ENCODE data around the gene GNAI3. TPM values are rescaled to one million over a fixed set of nuclear protein-coding genes. Genes with fewer than 3 reads are reported as not detected.

Gene GNAI3
- total and polyA plus RNA-seq, 2 donors (not counting 3 experiments of a cell fraction or from before 2014, with no cell fraction given): 5.0 to 14.0 TPM

DNA sequence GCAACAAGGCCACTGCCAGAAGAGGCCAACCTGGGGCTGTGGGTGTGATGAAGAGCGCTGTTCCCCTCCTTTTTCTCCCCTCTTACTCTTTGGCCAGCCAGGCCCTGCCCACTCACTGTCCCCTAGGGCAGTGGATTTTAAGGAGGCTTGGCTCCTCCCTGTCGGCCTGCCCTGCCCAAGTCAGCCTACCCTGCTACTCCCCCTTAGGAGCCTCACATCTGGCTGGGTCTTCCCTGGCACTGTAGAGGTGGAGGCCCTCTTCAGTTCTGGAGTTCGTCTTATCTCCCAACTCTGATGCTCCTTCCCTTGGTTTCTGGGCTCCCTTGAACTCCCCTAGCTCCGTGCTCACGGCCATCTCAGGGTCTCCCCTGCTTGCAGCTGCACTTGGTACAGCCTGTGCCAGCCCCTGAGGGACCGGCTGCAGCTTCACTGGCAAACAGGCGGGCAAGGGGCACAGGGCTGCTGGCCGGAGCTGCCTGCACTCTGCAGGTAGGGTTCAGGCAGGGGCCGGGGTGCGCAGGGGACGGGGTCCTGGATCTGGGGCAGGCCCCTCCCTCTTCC lies 75.3 kb downstream of the GNAI3 start:
- no TSS peak for BruUV-seq (replicated peaks)
- CTCF ChIA-PET: interaction anchor here (0.6 to 3.3 kb wide), 8 partner anchors 10 to 361 kb away, joined by 3 to 23 read pairs (median 5); partner anchors contain the start of genes AHCYL1 and GNAI3

More for the DNA sequence above, 75.3 kb downstream of the GNAI3 start:
- H3K9ac ChIP-seq (replicated peaks; ENCODE audit: extremely low read depth, insufficient read depth, low read length): no peak overlapping the region
- H3K4me1 ChIP-seq (ENCODE audit: control insufficient read depth, extremely low read depth, insufficient read depth, low read length): peaks cover 21% of the 10 kb centered on the region
- intact Hi-C loops (cut with micrococcal nuclease) (no loop called here), dilution Hi-C loops (cut with MboI; ENCODE audit: extremely low pct_ligation_motif_present, low sequenced_read_pairs) (no loop called here)
- no peak overlapping the region for H3K4me3 ChIP-seq (replicated peaks in 1 of 3; ENCODE audit: insufficient read depth in 1 of 3, low read depth in 1 of 3, low read length in 3 of 3)
- TF ChIP-seq JUN (IDR thresholded peaks at IDR 0.05; ENCODE audit: borderline replicate concordance, insufficient read depth, insufficient read length, low read depth) (no peak), FOS (IDR thresholded peaks at IDR 0.05; ENCODE audit: borderline replicate concordance, insufficient read depth, low read length) (no peak), POLR2AphosphoS5 (IDR thresholded peaks at IDR 0.05; ENCODE audit: insufficient read depth, low read depth, low read length) (no peak), EZH2 (IDR thresholded peaks at IDR 0.05; ENCODE audit: borderline replicate concordance, low read depth, low read length, severe bottlenecking) (no peak), MYC (IDR thresholded peaks at IDR 0.05; ENCODE audit: low read depth, low read length) (no peak), CTCF (IDR thresholded peaks at IDR 0.05; ENCODE audit: extremely low read depth in 1 of 2, insufficient read depth in 1 of 2, low read depth in 1 of 2, low read length in 2 of 2) (no peak), POLR2A (IDR thresholded peaks at IDR 0.05; ENCODE audit: low read depth, low read length) (no peak), GATA2 (IDR thresholded peaks at IDR 0.05; ENCODE audit: insufficient read depth, insufficient read length, low read depth, low read length) (no peak)
- TF ChIP-seq, protein P1, sequence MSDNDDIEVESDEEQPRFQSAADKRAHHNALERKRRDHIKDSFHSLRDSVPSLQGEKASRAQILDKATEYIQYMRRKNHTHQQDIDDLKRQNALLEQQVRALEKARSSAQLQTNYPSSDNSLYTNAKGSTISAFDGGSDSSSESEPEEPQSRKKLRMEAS (IDR thresholded peaks at IDR 0.05; ENCODE audit: insufficient read depth, insufficient read length): no peak
- H3K27ac ChIP-seq (ENCODE audit: insufficient read depth, low read depth, low read length): no peak overlapping the region
- H3K36me3 ChIP-seq (ENCODE audit: control insufficient read depth in 2 of 2, extremely low read depth in 1 of 2, insufficient read depth in 2 of 2, low read length in 2 of 2): peaks cover 0 to 20% of the 10 kb centered on the region in 2 experiments
- no peaks in the 10 kb centered on the region for H3K27me3 ChIP-seq (ENCODE audit: control insufficient read depth in 2 of 2, insufficient read depth in 2 of 2, low read length in 2 of 2)
- no peaks in the 10 kb centered on the region for H3K9me3 ChIP-seq (replicated peaks; ENCODE audit: control insufficient read depth, insufficient read depth, low read length)
- POLR2A ChIA-PET: no interaction called here
- no peak overlapping the region for H3K4me2 ChIP-seq (ENCODE audit: insufficient read depth, low read length)
- no peaks in the 10 kb centered on the region for H3K9me1 ChIP-seq (replicated peaks; ENCODE audit: control insufficient read depth, extremely low read depth, insufficient read depth, low read length)
- FAIRE-seq (no peak), DNase-seq (ENCODE audit: low read depth, low spot score) (no peak)
- H2AFZ ChIP-seq (ENCODE audit: low read depth, low read length): no peak overlapping the region
- no peaks in the 10 kb centered on the region for H4K20me1 ChIP-seq (replicated peaks; ENCODE audit: control insufficient read depth, extremely low read depth, insufficient read depth, low read length)
- peaks cover 51% of the 10 kb centered on the region for H3K79me2 ChIP-seq (ENCODE audit: control insufficient read depth, insufficient read depth, low read length)

Data from endothelial cell of umbilical vein (primary cell).